H1 (cell line): ENCODE data around the gene KRT34. TPM values are rescaled to one million over a fixed set of nuclear protein-coding genes. Genes with fewer than 3 reads are reported as not detected.

ENCODE experiments used
- FOSL1 ChIP-seq: IDR thresholded peaks from 2 replicates; pipeline ENCODE4 v1.6.1; 2011; ENCODE audit warnings: mild to moderate bottlenecking, low read depth, low read length, moderate library complexity; ENCODE audit not compliant: insufficient read depth
- GABPA ChIP-seq: IDR thresholded peaks from 2 replicates; pipeline ENCODE4 v1.6.1; 2011; ENCODE audit warnings: mild to moderate bottlenecking, low read length, moderate library complexity, borderline replicate concordance; ENCODE audit not compliant: insufficient read depth
- HDAC2 ChIP-seq, 2 experiments: fragments of 300-600 bp in 1 of 2; sonication (generic) in 1 of 2; IDR thresholded peaks; 2 replicates each; pipeline ENCODE4 v1.6.1; 2011 to 2012; ENCODE audit warnings: low read depth in 2 of 2, low read length in 2 of 2, mild to moderate bottlenecking in 2 of 2, moderate library complexity in 2 of 2, borderline replicate concordance in 1 of 2, inconsistent platforms in 1 of 2
- JUND ChIP-seq: IDR thresholded peaks from 2 replicates; pipeline ENCODE4 v1.6.1; 2011; ENCODE audit warnings: mild to moderate bottlenecking, improper control_type of control experiment, low read length
- SP2 ChIP-seq: IDR thresholded peaks from 2 replicates; pipeline ENCODE4 v1.6.1; 2012; ENCODE audit warnings: mild to moderate bottlenecking, low read length, inconsistent platforms
- YY1 ChIP-seq: IDR thresholded peaks from 2 replicates; pipeline ENCODE4 v1.6.1; 2011; ENCODE audit warnings: low read depth, mild to moderate bottlenecking, low read length
- polyA plus RNA-seq, 7 experiments: library from polyadenylated mRNA; depleted of rRNA in 3 of 7; stranded (reverse) in 5 of 7; unstranded in 2 of 7; fragments of >200 nt in 5 of 7; fragments of 200-250 nt in 2 of 7; gene quantifications; 1 replicate in 5 of 7; 2 replicates in 1 of 7; 4 replicates in 1 of 7; pipeline versions ENCODE4 v1.2.1 to v1.2.3, GENCODE V29; 2011 to 2013; ENCODE audit warnings: missing spikeins in 2 of 7, mixed read lengths in 2 of 7
- total RNA-seq: library from RNA; stranded (reverse); fragmentation: NEBNext Ultra II Directional; extraction: Animal tissue kit (Norgen Biotek cat#: 25700); gene quantifications from 2 replicates; pipeline ENCODE4 v1.2.1, GENCODE V29; 2021

The KRT34 gene
- total and polyA plus RNA-seq, 2 of the 8 experiments (the other 6 are each of a cell fraction or from before 2014, with no cell fraction given), result not detected

DNA sequence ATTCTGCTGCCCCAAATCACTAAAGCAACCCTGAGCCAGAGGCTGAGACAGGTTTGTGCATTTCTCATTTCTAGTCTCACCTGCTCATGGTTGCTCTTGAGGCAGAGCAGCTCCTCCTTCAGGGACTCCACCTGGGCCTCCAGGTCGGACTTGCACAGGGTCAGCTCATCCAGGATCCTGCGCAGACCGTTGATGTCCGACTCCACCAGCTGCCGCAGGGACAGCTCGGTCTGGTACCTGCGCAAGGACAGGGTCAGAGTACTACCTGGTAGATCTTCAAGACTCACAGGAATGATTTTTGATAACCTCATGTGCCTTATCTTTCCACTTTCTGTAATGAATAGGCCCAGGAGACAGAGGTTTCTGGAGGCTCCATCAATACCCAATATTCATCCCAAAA lies 14.2 kb upstream of the KRT34 start (continued):
- no peak for TF ChIP-seq HDAC2 (IDR thresholded peaks at IDR 0.05; ENCODE audit: borderline replicate concordance in 1 of 2, low read depth in 2 of 2, low read length in 2 of 2)
- no peak for TF ChIP-seq GABPA
- TF ChIP-seq YY1, result no peak
- TF ChIP-seq JUND, result no peak
- TF ChIP-seq SP2, result no peak
- no peak for TF ChIP-seq FOSL1
